22Rv1 (cell line): ENCODE measurements around the gene PPP3R1.

ENCODE experiments used
- CTCF ChIP-seq: fragments of 450-650 bp; IDR thresholded peaks from 2 replicates; pipeline ENCODE4 v1.5.1; 2017; ENCODE audit warnings: mild to moderate bottlenecking
- ZFX ChIP-seq: fragments of 450-650 bp; IDR thresholded peaks from 2 replicates; pipeline ENCODE4 v1.6.1; 2017; ENCODE audit warnings: antibody characterized with exemption, borderline replicate concordance

DNA sequence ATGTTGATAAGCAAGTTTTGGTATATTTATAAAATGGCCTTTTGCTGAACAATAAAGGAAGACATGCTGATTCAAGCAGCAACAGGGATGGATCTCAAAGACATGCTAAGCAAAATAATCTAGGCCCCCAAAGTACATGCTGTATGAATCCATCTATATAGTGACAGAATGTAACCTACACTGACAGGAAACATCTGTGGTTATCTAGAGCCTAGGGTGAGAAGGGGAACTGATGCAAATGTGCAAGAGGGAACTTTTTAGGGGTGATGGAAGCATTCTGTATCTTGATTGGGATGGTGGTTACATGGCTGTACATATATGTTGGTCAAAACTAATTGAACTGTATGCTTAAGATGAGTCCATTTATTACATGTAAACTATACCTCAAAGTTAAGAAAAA, 43.2 kb upstream of the PPP3R1 start:
- TF ChIP-seq CTCF, result no peak
- no peak for TF ChIP-seq ZFX
